Measurements from ENCODE around the gene RNF31.
A peak's percentile ranks its signal among the peaks of the same experiment; 100 is the strongest.
"Not testable (repeated sequence)": the region's sequence is repeated elsewhere in the genome, so short reads cannot be mapped to it uniquely, and the experiment has no call there.

RNF31 gene

GRCh38 chr14:24184104-24184970 is 37.0 kb downstream of the RNF31 start:
- DNase-seq: no peak

- no peak for DNase-seq
Measured at GRCh38 chr14:24185026-24185425, 37.7 kb downstream of the RNF31 start.

- no peak for DNase-seq
Measured at GRCh38 chr14:24185741-24186140, 38.4 kb downstream of the RNF31 start.

- no peak for DNase-seq
Measured at GRCh38 chr14:24186831-24187538, 39.7 kb downstream of the RNF31 start.

DNA sequence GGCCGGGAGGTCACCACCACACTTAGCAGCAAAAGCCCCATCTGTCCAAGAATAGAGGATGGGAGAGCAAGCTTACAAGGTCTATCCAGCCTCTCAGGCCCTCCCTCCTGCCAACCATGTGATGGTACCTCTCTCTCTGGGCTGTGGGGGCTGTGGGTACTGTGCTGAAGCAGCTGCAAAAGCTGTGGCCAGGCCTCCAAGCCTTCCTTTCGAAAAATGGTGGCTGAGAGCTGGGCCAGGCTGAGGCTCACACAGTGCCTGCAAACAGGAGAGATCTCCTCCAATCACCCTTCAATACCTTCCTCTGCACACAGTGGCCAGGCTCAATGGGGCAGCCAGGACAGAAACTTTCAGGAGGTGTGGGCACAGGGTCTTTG is 40.2 kb downstream of the RNF31 start:
- DNase-seq: no peak

GRCh38 chr14:24188251-24189058 is 41.2 kb downstream of the RNF31 start, which contains the start of gene IPO4:
Gene IPO4 (minus strand): TSS chr14:24188816. CDS start chr14:24188787, 29 bp downstream.
- peak; percentile 99 for DNase-seq

GRCh38 chr14:24189059-24189375 is 41.7 kb downstream of the RNF31 start:
- no peak for DNase-seq

DNA sequence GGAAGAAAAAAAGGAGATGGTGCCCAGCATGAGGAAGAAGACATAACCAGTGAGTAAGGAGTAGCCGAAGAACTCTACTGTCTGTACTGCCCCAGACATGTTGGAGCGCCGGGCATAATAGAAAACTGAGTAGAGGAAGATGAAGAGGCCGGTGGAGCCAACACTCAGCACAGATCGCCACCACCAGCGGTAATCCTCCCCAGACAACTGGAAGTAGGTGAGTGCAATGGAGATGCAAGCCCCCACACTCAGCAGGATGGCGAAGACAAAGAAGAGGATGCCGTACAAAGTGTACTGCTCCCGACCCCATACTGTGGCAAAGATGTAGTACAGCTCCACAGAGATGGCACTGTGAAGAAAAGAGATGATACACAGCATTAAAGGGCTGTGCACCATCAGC is 42.2 kb downstream of the RNF31 start:
- DNase-seq: no peak

DNA sequence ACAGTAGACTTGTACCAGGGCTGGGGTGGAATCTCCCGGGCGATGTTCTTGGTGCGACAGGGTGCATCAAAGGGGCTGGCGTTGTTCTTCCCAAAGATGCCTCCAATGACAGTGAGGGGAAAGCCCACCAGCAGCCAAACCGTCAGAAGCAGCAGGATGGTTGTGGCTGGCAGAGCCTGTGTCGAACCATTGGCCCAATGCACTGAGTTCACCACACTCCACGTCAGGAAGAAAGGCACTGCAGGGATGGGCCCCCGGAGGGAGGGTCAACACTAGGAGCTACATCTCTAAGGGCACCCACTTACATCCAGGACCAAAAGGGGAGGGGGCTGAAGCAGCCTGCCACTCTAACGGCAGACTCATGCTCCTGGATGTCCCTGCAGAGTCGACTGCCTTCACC is 43.1 kb downstream of the RNF31 start:
- no peak for DNase-seq

- DNase-seq: no peak
Measured at GRCh38 chr14:24192933-24193332, 45.6 kb downstream of the RNF31 start.

DNA sequence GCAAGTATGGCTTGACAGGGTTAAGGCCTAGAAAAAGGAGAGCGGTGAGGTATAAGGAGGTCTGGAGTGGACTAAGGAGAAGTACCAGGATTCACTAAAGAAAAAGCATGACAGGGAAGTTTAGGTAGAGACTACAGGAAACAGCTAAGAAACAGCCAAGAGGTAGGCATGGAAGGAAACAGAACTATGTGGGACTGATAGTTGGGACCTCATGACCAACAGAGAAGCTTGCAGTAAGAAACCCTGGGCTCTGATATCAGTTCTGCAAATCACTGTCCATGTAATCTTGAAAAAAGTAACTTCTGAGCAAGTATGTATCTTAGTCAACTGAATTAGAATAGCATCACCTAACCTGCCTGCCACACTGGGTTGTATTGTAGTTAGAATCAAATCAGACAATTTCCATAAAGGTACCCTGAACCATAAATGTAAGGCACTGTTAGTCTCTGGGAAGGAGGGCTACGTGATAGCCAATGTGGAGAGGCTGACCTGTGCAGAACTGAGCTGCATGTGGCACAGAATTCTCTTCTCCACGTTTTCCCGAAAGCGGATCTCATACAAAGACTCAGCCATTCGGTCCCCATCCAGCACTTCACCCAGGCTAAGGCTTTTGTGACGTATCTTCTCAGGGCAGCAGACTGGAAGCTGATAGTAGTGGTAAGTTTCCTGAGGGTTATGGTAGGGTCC is 47.0 kb downstream of the RNF31 start:
- no peak for DNase-seq

- no peak for DNase-seq
Measured at GRCh38 chr14:24194873-24195185, 47.5 kb downstream of the RNF31 start.

GRCh38 chr14:24195186-24196070 is 48.1 kb downstream of the RNF31 start, which contains the start of gene TM9SF1:
Gene TM9SF1 (minus strand): TSS chr14:24195441. CDS start chr14:24195019, 422 bp downstream.
- peak; percentile 95 for DNase-seq

DNA sequence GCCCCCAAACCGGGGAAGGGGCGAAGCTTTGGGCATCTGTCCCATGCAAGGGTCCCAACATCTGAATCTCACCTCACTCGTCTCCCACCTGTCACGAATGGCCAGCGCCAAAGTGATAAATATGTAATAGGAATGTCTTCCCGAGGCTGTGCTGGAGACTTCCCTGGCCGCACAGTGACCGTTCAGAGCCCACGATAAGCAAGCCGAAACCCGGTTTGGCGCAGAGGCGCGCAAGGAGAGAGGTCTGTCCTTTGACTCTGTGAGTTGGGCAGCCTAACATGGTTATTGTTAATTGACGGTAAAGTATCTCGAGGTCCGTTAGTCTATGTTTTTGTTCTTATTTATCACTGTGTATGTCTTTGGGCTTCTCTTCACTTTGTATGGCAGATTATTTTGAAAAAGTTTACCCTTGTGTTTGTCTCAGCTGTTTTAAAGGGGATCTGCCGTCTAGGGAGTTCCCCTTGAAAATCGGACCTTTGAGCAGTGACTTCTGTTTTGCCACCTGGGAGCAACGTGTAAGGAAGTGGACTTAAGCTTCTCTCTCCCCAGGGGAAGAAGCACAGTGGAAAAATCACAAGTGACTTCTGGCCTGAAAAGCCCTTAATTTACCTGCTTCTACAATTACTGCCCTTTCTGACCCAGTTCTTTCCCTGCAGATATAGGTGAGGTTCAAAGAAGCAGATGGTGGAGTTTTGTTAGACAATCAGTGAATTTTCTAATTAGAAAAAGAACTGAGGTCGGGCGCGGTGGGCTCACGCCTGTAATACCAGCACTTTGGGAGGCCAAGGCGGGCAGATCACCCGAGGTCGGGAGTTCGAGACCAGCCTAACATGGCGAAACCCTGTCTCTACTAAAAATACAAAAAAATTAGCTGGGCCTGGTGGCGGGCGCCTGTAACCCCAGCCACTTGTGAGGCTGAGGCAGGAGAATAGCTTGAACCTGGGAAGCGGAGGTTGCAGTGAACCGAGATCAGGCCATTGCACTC is 49.1 kb downstream of the RNF31 start:
- DNase-seq: peak; percentile 61

DNA sequence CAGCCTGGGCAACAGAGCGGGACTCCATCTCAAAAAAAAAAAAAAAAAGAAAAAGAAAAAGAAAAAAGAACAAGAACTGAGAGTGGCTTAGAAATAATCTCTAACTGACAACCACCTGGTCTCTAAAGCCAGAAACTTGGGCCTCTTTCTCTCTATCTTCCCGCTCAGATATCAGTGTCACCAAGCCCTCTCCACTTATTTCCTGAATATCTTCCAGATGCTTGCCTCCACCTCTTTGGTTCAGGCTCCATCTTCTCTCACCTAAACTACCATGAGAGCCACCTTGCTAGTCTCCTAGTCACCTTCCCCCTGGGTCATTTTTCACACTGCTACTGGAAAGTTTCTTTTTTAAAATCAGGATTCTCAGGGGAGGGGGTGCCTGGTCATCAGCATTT is 49.8 kb downstream of the RNF31 start:
- peak; percentile 51 for DNase-seq

DNA sequence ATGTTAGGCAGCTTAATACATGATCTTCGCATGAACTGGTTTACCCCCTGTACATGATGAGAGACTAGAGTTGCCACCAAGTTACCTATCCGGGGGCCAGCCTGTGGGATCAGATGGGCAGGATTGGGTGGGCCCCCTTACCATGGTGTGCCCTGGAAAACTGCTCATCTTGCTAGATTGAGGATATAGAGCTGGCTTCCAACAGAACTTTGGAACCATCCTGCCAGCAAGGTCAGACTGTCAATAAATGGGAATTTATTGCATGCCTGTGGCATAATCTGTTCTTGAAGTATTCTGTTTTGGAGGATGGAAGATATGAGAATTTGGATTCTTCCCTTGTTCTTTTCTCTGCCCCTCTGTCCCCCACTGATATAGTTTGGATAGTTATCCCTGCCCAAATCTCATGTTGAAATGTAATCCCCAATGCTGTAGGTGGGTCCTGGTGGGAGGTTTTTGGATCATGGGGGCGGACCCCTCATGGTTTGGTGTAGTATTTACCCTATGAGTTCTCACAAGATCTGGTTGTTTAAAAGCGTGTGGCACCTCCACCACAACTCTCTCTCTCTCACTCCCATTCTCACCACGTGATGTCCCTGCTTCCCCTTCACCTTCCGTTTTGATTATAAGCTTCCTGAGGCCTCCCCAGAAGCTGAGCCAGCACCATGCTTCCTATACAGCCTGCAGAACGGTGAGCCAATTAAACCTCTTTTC is 51.7 kb downstream of the RNF31 start:
- DNase-seq: no peak

- not testable (repeated sequence) for DNase-seq
Measured at GRCh38 chr14:24202538-24202937, 55.2 kb downstream of the RNF31 start.

DNA sequence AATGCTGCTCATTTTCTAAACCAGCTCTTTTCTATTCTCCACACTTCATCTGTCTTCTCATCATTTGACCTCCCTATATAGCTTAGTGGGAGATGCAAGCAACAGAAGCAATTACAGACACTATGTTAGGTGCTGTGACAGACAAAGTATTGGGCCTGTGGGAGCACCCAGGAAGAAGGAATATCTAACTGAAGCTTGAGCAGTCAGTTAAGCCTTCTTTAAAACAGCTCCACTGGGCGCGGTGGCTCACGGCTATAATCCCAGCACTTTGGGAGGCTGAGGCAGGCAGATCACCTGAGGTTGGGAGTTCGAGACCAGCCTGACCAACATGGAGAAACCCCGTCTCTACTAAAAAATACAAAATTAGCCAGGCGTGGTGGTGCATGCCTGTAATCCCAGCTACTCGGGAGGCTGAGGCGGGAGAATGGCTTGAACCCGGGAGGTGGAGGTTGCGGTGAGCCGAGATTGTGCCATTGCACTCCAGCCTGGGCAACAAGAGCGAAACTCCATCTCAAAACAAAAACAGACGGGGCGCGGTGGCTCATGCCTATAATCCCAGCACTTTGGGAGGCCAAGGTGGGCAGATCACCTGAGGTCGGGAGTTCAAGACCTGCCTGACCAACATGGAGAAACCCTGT is 56.1 kb downstream of the RNF31 start:
- DNase-seq: not testable (repeated sequence)
